Breast epithelium (tissue), 3 donors: ENCODE measurements around the gene PTTG1IP2.

Source experiments
- POLR2A ChIP-seq: fragments of 450-650 bp; IDR thresholded peaks from one replicate; pipeline ENCODE4 v1.6.1; 2016; ENCODE audit warnings: antibody characterized with exemption, mild to moderate bottlenecking, moderate library complexity
- POLR2AphosphoS5 ChIP-seq, 3 donors: sonication (generic); formaldehyde crosslinking; IDR thresholded peaks; one replicate each; pipeline ENCODE4 v1.6.1; 2017; ENCODE audit warnings: antibody characterized with exemption in 3 of 3
- TF ChIP-seq, protein P1 (sequence below), 3 donors: fragments of 450-650 bp; IDR thresholded peaks; one replicate each; pipeline ENCODE4 v1.5.1; 2016 to 2017; ENCODE audit warnings: antibody characterized with exemption in 3 of 3, mild to moderate bottlenecking in 3 of 3, moderate library complexity in 3 of 3

DNA sequence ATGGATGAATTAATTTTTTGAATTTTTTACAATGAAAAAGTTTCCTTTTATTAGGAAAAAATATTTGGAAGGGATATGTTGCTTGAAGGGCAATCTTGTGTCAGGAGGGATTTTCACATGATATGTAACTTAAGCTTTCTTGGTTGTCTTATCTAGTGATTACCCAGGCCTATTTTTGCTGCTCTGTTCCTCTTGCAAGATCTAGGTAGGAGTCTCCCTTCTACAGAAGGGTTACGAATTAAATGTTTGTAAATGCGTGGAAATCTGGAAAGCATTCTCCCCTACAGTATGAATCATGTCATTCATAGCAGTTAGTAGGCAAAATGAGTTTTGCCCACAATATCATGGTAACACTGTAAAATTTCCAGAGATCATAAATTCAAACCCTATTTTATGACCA lies 69.0 kb downstream of the PTTG1IP2 start:
- TF ChIP-seq POLR2AphosphoS5 (IDR thresholded peaks at IDR 0.05) (no peak), POLR2A (no peak)
- TF ChIP-seq, protein P1, sequence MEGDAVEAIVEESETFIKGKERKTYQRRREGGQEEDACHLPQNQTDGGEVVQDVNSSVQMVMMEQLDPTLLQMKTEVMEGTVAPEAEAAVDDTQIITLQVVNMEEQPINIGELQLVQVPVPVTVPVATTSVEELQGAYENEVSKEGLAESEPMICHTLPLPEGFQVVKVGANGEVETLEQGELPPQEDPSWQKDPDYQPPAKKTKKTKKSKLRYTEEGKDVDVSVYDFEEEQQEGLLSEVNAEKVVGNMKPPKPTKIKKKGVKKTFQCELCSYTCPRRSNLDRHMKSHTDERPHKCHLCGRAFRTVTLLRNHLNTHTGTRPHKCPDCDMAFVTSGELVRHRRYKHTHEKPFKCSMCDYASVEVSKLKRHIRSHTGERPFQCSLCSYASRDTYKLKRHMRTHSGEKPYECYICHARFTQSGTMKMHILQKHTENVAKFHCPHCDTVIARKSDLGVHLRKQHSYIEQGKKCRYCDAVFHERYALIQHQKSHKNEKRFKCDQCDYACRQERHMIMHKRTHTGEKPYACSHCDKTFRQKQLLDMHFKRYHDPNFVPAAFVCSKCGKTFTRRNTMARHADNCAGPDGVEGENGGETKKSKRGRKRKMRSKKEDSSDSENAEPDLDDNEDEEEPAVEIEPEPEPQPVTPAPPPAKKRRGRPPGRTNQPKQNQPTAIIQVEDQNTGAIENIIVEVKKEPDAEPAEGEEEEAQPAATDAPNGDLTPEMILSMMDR (IDR thresholded peaks at IDR 0.05), result no peak
